Gastroesophageal sphincter (tissue), 3 donors: ENCODE measurements around the gene KIFAP3.

Experiments
- CTCF ChIP-seq, 4 experiments: fragments of 200-600 bp in 2 of 4; fragments of 450-650 bp in 2 of 4; sonication (generic) in 1 of 4; IDR thresholded peaks; one replicate each; pipeline ENCODE4 v1.5.1; 2017 to 2019; ENCODE audit warnings: antibody characterized with exemption in 4 of 4, mild to moderate bottlenecking in 2 of 4, moderate library complexity in 2 of 4
- EP300 ChIP-seq: sonication (generic); formaldehyde crosslinking; IDR thresholded peaks from one replicate; pipeline ENCODE4 v1.6.1; 2017; ENCODE audit warnings: antibody characterized with exemption, mild to moderate bottlenecking
- POLR2A ChIP-seq, 2 donors: fragments of 450-650 bp; IDR thresholded peaks; one replicate each; pipeline ENCODE4 v1.6.1; 2017; ENCODE audit warnings: antibody characterized with exemption in 2 of 2, mild to moderate bottlenecking in 2 of 2, moderate library complexity in 1 of 2
- POLR2AphosphoS5 ChIP-seq: sonication (generic); formaldehyde crosslinking; IDR thresholded peaks from one replicate; pipeline ENCODE4 v1.6.1; 2017; ENCODE audit warnings: antibody characterized with exemption

- no peak for TF ChIP-seq CTCF (IDR thresholded peaks at IDR 0.05)
- TF ChIP-seq POLR2A (IDR thresholded peaks at IDR 0.05), result no peak
- TF ChIP-seq POLR2AphosphoS5, result no peak
- no peak for TF ChIP-seq EP300
These were observed 189.3 kb downstream of the KIFAP3 start for GRCh38 chr1:169885207-169885606.
